HG03521 (cell line): ENCODE measurements around the gene OR2AP1.
"Not testable (repeated sequence)": the region's sequence is repeated elsewhere in the genome, so short reads cannot be mapped to it uniquely, and the experiment has no call there.

ENCODE experiments used
- ATAC-seq: cut with Tn5 transposase; IDR thresholded peaks from one replicate; pipeline ENCODE4 v1.9.1; 2021; ENCODE audit warnings: mild to moderate bottlenecking, moderate library complexity; ENCODE audit not compliant: unreplicated experiment

The OR2AP1 gene

GRCh38 chr12:55572168-55572567, at the start of gene OR2AP1:
OR2AP1 (plus strand) TSS chr12:55572468; CDS start chr12:55574415, 1,947 bp downstream.
- ATAC-seq: no peak

GRCh38 chr12:55548235-55548634, 24.0 kb upstream of the OR2AP1 start:
- not testable (repeated sequence) for ATAC-seq

- no peak for ATAC-seq
These were observed 23.5 kb upstream of the OR2AP1 start for GRCh38 chr12:55548756-55549155.

- no peak for ATAC-seq
These were observed 23.0 kb upstream of the OR2AP1 start, which contains the start of gene OR6C4 for GRCh38 chr12:55549302-55549701. OR6C4 (plus strand) TSS chr12:55549602; CDS start chr12:55551227, 1,625 bp downstream.

GRCh38 chr12:55554296-55554695, 18.0 kb upstream of the OR2AP1 start:
- ATAC-seq: no peak

- ATAC-seq: not testable (repeated sequence)
These were observed 2.2 kb upstream of the OR2AP1 start for GRCh38 chr12:55570060-55570459.

- not testable (repeated sequence) for ATAC-seq
These were observed 1.6 kb upstream of the OR2AP1 start for GRCh38 chr12:55570689-55571088.

- no peak for ATAC-seq
These were observed 9.8 kb downstream of the OR2AP1 start for GRCh38 chr12:55582066-55582465.

GRCh38 chr12:55585817-55586216, 13.5 kb downstream of the OR2AP1 start:
- no peak for ATAC-seq

- ATAC-seq: not testable (repeated sequence)
These were observed 17.9 kb downstream of the OR2AP1 start for GRCh38 chr12:55590152-55590551.

- no peak for ATAC-seq
These were observed 35.7 kb downstream of the OR2AP1 start for GRCh38 chr12:55607821-55608594.

GRCh38 chr12:55610598-55610997, 38.3 kb downstream of the OR2AP1 start:
- no peak for ATAC-seq

- ATAC-seq: no peak
These were observed 40.4 kb downstream of the OR2AP1 start for GRCh38 chr12:55612646-55613045.

GRCh38 chr12:55614764-55615163, 42.5 kb downstream of the OR2AP1 start:
- no peak for ATAC-seq

GRCh38 chr12:55619354-55620138, 47.3 kb downstream of the OR2AP1 start:
- peak; percentile 82 for ATAC-seq

- no peak for ATAC-seq
These were observed 51.8 kb downstream of the OR2AP1 start for GRCh38 chr12:55624056-55624455.
